PC-9 (cell line): ENCODE results near the gene CPLX3. TPM values are rescaled to one million over a fixed set of nuclear protein-coding genes. Genes with fewer than 3 reads are reported as not detected.

Experiments used
- BruUV-seq: library from RNA; stranded (reverse); fragments of 400-500 nt; replicated peaks from 2 replicates; lab custom pipeline; 2021; lab: Mats Ljungman, UMichigan
- CTCF ChIA-PET: fragments of 300-600 bp; sonication (Branson Sonifier 250); formaldehyde crosslinking; loops from one replicate; lab custom pipeline; 2022; ENCODE audit warnings: antibody characterized with exemption; lab: Charles Lee
- POLR2A ChIA-PET: fragments of 300-600 bp; sonication (Branson Sonifier 250); formaldehyde crosslinking; loops from one replicate; lab custom pipeline; 2022; ENCODE audit warnings: antibody characterized with exemption; ENCODE audit not compliant: unreplicated experiment; lab: Charles Lee
- DNase-seq, 2 experiments: peaks; one replicate each; pipeline versions ENCODE4 v3.0.0 to v3.0.0-alpha.2; 2015 to 2022; ENCODE audit warnings: mixed read lengths in 1 of 2
- H2AFZ ChIP-seq: fragments of 200-600 bp; sonication (generic); 2 replicates; pipeline ENCODE4 v1.8.1; 2017; ENCODE audit warnings: antibody characterized with exemption
- H3F3A ChIP-seq: fragments of 200-600 bp; sonication (generic); 2 replicates; pipeline ENCODE4 v1.8.1; 2017; ENCODE audit warnings: antibody characterized with exemption, mild to moderate bottlenecking, low read depth; ENCODE audit not compliant: insufficient read depth
- H3K27ac ChIP-seq: fragments of 200-600 bp; sonication (generic); 2 replicates; pipeline ENCODE4 v1.6.1; 2016; ENCODE audit warnings: mixed run types
- H3K27me3 ChIP-seq: fragments of 200-600 bp; sonication (generic); 2 replicates; pipeline ENCODE4 v1.6.1; 2016; ENCODE audit warnings: low read depth, mixed run types; ENCODE audit not compliant: insufficient read depth
- H3K36me3 ChIP-seq: fragments of 200-600 bp; sonication (generic); 2 replicates; pipeline ENCODE4 v1.6.1; 2016; ENCODE audit warnings: low read depth, mixed run types
- H3K4me1 ChIP-seq: fragments of 200-600 bp; sonication (generic); replicated peaks from 2 replicates; pipeline ENCODE4 v1.6.1; 2016; ENCODE audit warnings: mixed run types; ENCODE audit not compliant: insufficient read depth
- H3K4me2 ChIP-seq: fragments of 200-600 bp; sonication (generic); 2 replicates; pipeline ENCODE4 v1.6.1; 2017; ENCODE audit warnings: mixed run types
- H3K4me3 ChIP-seq: fragments of 200-600 bp; sonication (generic); 2 replicates; pipeline ENCODE4 v1.6.1; 2016; ENCODE audit warnings: mixed run types
- H3K79me2 ChIP-seq: fragments of 200-600 bp; sonication (generic); 2 replicates; pipeline ENCODE4 v1.6.1; 2017; ENCODE audit warnings: low read depth, mixed run types
- H3K9me2 ChIP-seq: fragments of 200-600 bp; sonication (generic); 2 replicates; pipeline ENCODE4 v1.8.1; 2017; ENCODE audit warnings: mild to moderate bottlenecking; ENCODE audit not compliant: insufficient read depth
- H3K9me3 ChIP-seq: fragments of 200-600 bp; sonication (generic); 2 replicates; pipeline ENCODE4 v1.8.1; 2016; ENCODE audit warnings: low read depth; ENCODE audit not compliant: insufficient read depth
- H4K20me1 ChIP-seq: fragments of 200-600 bp; sonication (generic); 2 replicates; pipeline ENCODE4 v1.8.1; 2017; ENCODE audit not compliant: insufficient read depth
- CTCF ChIP-seq: fragments of 200-600 bp; sonication (generic); conservative IDR thresholded peaks from 2 replicates; pipeline ENCODE4 v1.6.1; 2017; ENCODE audit warnings: mixed run types, antibody characterized with exemption, mild to moderate bottlenecking, moderate library complexity
- EZH2 ChIP-seq: fragments of 200-600 bp; sonication (generic); IDR thresholded peaks from 2 replicates; pipeline ENCODE4 v1.8.0; 2017; ENCODE audit warnings: antibody characterized with exemption, low read depth
- intact Hi-C: fragments of 100-400 bp; cut with micrococcal nuclease; formaldehyde crosslinking; loops from one replicate; pipeline ENCODE4 v1.10.0; 2022; ENCODE audit not compliant: unreplicated experiment
- total RNA-seq: library from RNA; stranded (reverse); gene quantifications from 2 replicates; pipeline ENCODE4 v1.2.3, GENCODE V29; 2021

The CPLX3 gene
- total RNA-seq, 1 experiment from 2014 or later: not detected

DNA sequence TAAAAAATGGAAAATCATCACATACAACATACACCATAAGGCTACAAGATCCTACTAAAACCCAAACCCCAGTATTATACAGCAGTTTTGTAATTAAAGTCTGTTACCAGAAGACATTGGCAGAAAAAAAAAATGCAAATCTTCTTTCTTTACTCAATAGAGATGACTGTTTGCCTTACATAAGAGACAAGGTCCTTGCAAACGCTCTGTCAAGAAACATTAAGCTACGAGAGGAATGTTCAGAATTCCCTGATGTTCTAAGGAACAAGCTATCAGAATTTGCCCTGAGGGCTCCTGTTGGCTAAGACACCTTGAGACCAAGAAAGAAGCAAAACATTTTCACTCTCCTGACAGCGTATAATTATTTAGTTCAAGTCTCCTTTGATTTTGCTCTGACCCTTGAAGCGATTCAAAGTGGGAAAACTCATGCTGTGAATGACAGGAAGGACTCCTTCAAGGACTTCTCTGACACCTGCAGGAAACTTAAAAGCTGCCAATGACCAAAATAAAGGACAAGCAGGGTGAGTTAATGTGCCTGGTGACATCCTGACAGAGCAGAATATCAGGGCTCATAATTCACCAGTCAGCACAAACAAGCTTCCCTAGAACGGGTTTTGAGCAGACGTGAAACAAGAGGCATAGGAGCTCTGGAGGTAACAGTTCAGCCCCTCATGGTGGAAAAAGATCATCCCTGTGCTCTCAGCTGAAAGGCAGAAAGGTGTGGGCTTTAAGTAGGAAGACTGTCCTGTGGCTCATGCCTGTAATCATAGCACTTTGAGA lies 44.2 kb downstream of the CPLX3 start:
- ChIA-PET CTCF (interaction anchor here (0.6 to 0.7 kb wide), 4 partner anchors 23 to 92 kb away, joined by 3 to 4 read pairs (median 3); no protein-coding TSS in a partner anchor), POLR2A (interaction anchor here (0.6 to 0.7 kb wide), 4 partner anchors 31 to 145 kb away, joined by 3 to 7 read pairs (median 4); partner anchors contain the start of gene FAM219B)
- TF ChIP-seq CTCF: no peak
- no peak for TF ChIP-seq EZH2
- Histone ChIP-seq H3K4me2 (peak overlapping the region; percentile 85), H3K4me3 (no peak overlapping the region), H3K36me3 (no peaks in the 10 kb centered on the region), H4K20me1 (peaks cover 41% of the 10 kb centered on the region), H3K27me3 (no peaks in the 10 kb centered on the region), H3K4me1 (peaks cover 59% of the 10 kb centered on the region), H3K9me3 (no peaks in the 10 kb centered on the region), H3K79me2 (peaks cover 63% of the 10 kb centered on the region), H3K27ac (peak overlapping the region; percentile 21), H3K9me2 (no peaks in the 10 kb centered on the region), H2AFZ (no peak overlapping the region), H3F3A (peaks cover 33% of the 10 kb centered on the region; the same call in 1 of the 2 replicates)
- DNase-seq: peak in 1 of 2 experiments; percentile 91
- BruUV-seq: no TSS peak
- intact Hi-C loops: no loop called here

DNA sequence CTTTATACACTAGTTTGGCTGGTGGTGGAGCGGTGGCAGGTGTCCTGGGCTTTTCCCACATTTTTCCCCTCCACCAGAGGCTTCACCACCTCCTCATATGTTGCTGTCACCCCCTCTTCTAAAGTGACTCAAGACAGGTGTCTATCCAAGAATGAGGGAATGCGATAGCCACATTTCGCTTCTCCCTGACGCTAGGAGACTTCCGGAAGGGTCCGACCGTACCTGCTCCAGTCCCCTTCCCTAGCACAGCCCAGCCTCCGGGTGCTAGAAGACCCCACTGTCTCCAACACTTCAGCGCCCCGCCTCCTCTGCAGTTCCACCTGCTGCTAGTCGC lies 46.2 kb downstream of the CPLX3 start:
- BruUV-seq: no TSS peak

More for the DNA sequence above, 46.2 kb downstream of the CPLX3 start:
- peak overlapping the region; percentile 83 for H3K27ac ChIP-seq
- DNase-seq: no peak
- peak overlapping the region; percentile 87 for H2AFZ ChIP-seq
- H3K9me3 ChIP-seq: no peaks in the 10 kb centered on the region
- ChIA-PET POLR2A (no interaction called here), CTCF (no interaction called here)
- H3K9me2 ChIP-seq: no peaks in the 10 kb centered on the region
- H3K4me2 ChIP-seq: peak overlapping the region; percentile 85
- H4K20me1 ChIP-seq: peaks cover 29% of the 10 kb centered on the region
- intact Hi-C loops: no loop called here
- H3K27me3 ChIP-seq: no peaks in the 10 kb centered on the region
- H3K79me2 ChIP-seq: peaks cover 52% of the 10 kb centered on the region
- peaks cover 45% of the 10 kb centered on the region for H3K4me1 ChIP-seq
- H3K36me3 ChIP-seq: no peaks in the 10 kb centered on the region
- H3F3A ChIP-seq: peaks cover 27% of the 10 kb centered on the region; the same call in 1 of the 2 replicates
- TF ChIP-seq EZH2: no peak
- no peak for TF ChIP-seq CTCF
- H3K4me3 ChIP-seq: peak overlapping the region; percentile 98
